Osteocyte (in vitro differentiated cells): ENCODE results near the gene AMER2. TPM values are rescaled to one million over a fixed set of nuclear protein-coding genes. Genes with fewer than 3 reads are reported as not detected.
"Not testable (repeated sequence)": the region's sequence is repeated elsewhere in the genome, so short reads cannot be mapped to it uniquely, and the experiment has no call there.

Source experiments
- DNase-seq: peaks from one replicate; pipeline ENCODE4 v3.0.0; 2021; ENCODE audit warnings: mixed read lengths; ENCODE audit not compliant: unreplicated experiment; ENCODE audit errors: extremely low spot score
- H3K27ac Mint-ChIP-seq: one replicate; pipeline ENCODE4 v1.8.0; 2021; ENCODE audit warnings: mild to moderate bottlenecking, mixed read lengths; ENCODE audit not compliant: unreplicated experiment
- H3K27me3 Mint-ChIP-seq: one replicate; pipeline ENCODE4 v1.8.0; 2021; ENCODE audit warnings: mixed read lengths; ENCODE audit not compliant: unreplicated experiment
- H3K36me3 Mint-ChIP-seq: one replicate; pipeline ENCODE4 v1.8.0; 2021; ENCODE audit warnings: mixed read lengths; ENCODE audit not compliant: unreplicated experiment
- H3K4me1 Mint-ChIP-seq: one replicate; pipeline ENCODE4 v1.8.0; 2021; ENCODE audit warnings: mixed read lengths; ENCODE audit not compliant: unreplicated experiment
- H3K4me3 Mint-ChIP-seq: one replicate; pipeline ENCODE4 v1.8.0; 2021; ENCODE audit warnings: mild to moderate bottlenecking, moderate library complexity, mixed read lengths; ENCODE audit not compliant: unreplicated experiment
- H3K9me3 Mint-ChIP-seq: one replicate; pipeline ENCODE4 v1.8.0; 2021; ENCODE audit warnings: mixed read lengths; ENCODE audit not compliant: unreplicated experiment
- CTCF ChIP-seq: fragments of 200-600 bp; sonication (generic); IDR thresholded peaks from 2 replicates; pipeline ENCODE4 v1.5.0; 2021; ENCODE audit warnings: antibody characterized with exemption, mild to moderate bottlenecking, moderate library complexity
- total RNA-seq: library from RNA; stranded (reverse); gene quantifications from 2 replicates; pipeline ENCODE4 v1.2.1, GENCODE V29; 2021

The AMER2 gene
- total RNA-seq, 1 donor from 2014 or later: not detected

DNA sequence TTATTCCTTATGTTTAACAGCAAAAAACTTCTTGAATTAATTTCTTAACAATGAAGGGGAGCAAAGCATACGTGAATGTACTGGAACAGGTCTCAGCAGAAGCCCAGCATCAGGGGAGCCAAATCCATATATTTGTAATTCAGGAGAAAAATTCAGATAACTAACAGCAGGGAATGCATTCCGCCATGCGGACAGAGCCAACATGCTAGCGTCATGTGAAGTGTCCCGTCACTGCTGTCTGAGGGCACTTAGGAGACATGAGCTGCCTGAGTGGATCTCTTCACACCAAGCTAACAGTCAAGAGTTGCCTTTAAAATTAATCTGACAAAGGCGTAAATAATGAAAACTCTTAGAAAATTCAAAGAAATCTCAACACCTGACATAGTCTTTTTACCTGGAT lies 6.4 kb downstream of the AMER2 start:
- no peak for TF ChIP-seq CTCF

DNA sequence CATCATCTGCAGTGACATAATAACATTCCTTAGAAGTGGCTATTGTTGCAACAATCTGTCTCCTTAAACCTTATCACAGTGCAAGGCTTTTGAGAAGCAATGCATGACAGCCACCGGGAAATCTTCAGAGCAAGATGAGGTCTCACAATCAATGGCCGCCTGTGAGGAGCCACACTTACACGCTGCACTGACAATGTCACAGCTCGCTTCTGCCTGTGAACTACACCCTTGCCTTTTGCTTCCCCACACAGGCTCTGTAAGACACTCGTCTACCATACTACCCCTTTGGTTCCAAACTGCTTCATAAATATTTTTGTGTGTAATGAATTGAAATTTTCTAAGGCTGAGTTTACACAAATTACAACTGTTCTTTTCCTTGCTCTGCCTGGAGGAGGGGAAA lies 6.9 kb downstream of the AMER2 start:
- peaks cover 63% of the 10 kb centered on the region for H3K27me3 Mint-ChIP-seq
- not testable (repeated sequence) for H3K4me3 Mint-ChIP-seq, H3K9me3 Mint-ChIP-seq, H3K36me3 Mint-ChIP-seq, H3K4me1 Mint-ChIP-seq, H3K27ac Mint-ChIP-seq, DNase-seq

More for the DNA sequence above, 6.4 kb downstream of the AMER2 start:
- no peak overlapping the region for H3K27ac Mint-ChIP-seq
- H3K36me3 Mint-ChIP-seq: no peaks in the 10 kb centered on the region
- H3K4me1 Mint-ChIP-seq: no peaks in the 10 kb centered on the region
- DNase-seq: no peak
- H3K27me3 Mint-ChIP-seq: peaks cover 66% of the 10 kb centered on the region
- no peaks in the 10 kb centered on the region for H3K9me3 Mint-ChIP-seq
- H3K4me3 Mint-ChIP-seq: no peak overlapping the region

- Mint-ChIP-seq H3K27ac (no peak overlapping the region), H3K4me1 (no peaks in the 10 kb centered on the region), H3K36me3 (no peaks in the 10 kb centered on the region), H3K27me3 (peaks cover 35% of the 10 kb centered on the region), H3K4me3 (no peak overlapping the region), H3K9me3 (no peaks in the 10 kb centered on the region)
- no peak for TF ChIP-seq CTCF
- no peak for DNase-seq
These were observed 14.4 kb downstream of the AMER2 start for GRCh38 chr13:25157681-25158080.

DNA sequence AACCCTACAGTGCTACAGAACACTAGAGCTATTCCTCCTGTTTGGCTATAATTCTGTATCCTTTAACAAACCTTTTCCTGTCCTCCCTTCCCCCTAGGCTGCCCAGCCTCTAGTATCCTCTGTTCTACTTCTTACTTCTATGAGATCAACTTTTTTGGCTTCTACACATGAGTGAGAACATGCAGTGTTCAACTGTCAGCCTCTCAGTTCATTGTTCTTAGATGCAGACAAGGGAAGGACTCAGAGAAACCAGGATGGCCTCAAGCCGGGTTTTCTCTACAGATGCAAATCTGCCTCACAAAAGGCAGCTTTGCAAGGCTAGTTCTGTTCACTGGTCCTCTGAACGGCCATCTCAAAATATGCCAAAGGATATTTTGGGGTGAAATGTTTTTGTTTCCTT lies 18.4 kb downstream of the AMER2 start:
- Mint-ChIP-seq H3K4me1 (no peaks in the 10 kb centered on the region), H3K27me3 (peaks cover 30% of the 10 kb centered on the region), H3K4me3 (no peak overlapping the region), H3K36me3 (no peaks in the 10 kb centered on the region), H3K9me3 (no peaks in the 10 kb centered on the region), H3K27ac (no peak overlapping the region)
- DNase-seq: no peak
- no peak for TF ChIP-seq CTCF

DNA sequence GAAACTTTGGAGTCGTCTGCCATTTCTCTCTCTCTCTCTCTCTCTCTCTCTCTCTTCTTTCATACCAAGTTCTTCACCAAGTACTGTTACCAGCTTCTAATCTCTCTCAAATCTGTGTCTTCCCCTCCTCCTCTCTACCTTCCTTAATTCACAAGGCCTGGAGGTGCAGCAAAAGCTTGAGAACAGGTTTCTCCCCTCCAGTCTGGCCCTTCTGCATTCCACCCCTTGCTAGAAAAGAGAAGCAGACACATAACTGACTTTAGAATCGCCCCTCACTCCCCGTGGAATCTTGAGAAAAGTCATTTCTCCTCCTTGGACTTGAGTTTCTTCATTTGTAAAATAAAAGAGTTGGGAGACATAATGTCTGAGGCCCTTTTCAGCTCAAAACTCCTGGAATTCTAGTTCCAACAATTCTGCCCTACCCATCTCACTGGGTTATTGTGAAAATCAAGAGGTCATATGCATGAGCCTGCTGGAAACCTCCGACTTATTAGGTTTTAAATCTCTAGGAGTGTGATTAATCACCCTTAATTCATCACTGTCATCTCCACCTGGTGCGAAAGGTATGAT lies 20.4 kb downstream of the AMER2 start:
- Mint-ChIP-seq H3K36me3 (no peaks in the 10 kb centered on the region), H3K9me3 (no peaks in the 10 kb centered on the region), H3K4me3 (no peak overlapping the region), H3K27ac (no peak overlapping the region), H3K27me3 (peaks cover 27% of the 10 kb centered on the region), H3K4me1 (no peaks in the 10 kb centered on the region)
- TF ChIP-seq CTCF: no peak
- DNase-seq: no peak

DNA sequence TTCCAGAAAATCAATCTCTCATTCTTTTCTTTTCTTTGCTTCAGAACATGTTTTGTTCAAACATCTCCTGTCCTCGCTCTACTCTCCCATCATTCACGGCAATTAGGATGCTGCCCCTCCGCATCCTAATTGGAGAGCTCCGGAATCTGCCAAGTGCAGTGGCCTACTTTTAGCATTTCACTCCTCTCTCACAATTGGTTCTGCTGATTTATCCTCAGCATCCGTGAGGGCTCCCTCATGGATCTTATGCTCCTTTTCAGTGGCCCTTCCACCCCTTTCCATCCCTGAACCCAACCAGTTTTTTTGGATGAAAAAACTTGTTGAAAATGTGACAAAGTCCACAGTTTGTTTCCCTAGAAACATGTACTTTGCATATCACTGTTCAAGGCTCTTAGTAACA lies 22.4 kb downstream of the AMER2 start:
- no peak overlapping the region for H3K27ac Mint-ChIP-seq
- TF ChIP-seq CTCF: no peak
- no peak for DNase-seq

More for the DNA sequence above, 22.4 kb downstream of the AMER2 start:
- Mint-ChIP-seq H3K4me3 (no peak overlapping the region), H3K27me3 (peaks cover 22% of the 10 kb centered on the region), H3K4me1 (no peaks in the 10 kb centered on the region), H3K9me3 (no peaks in the 10 kb centered on the region), H3K36me3 (no peaks in the 10 kb centered on the region)
